Heart left ventricle (tissue), 13 donors: ENCODE measurements around the gene KIF26B.

Experiments
- CTCF ChIP-seq, 12 donors: fragments of 200-600 bp; sonication (generic) in 4 of 12; IDR thresholded peaks; one replicate each; pipeline versions ENCODE4 v1.5.0 to v1.8.0; 2018 to 2022; ENCODE audit warnings: antibody characterized with exemption in 12 of 12, mild to moderate bottlenecking in 5 of 12
- POLR2A ChIP-seq, 2 donors: fragments of 450-650 bp; IDR thresholded peaks; one replicate each; pipeline ENCODE4 v1.6.1; 2017; ENCODE audit warnings: antibody characterized with exemption in 2 of 2, mild to moderate bottlenecking in 2 of 2, moderate library complexity in 2 of 2
- donor health status: ischemic (EF 13 %, LVEDD 7.1; RV severe dilation, severe dysfunction).
- donor health status: DM: no; HTN: yes; CAD: no.
- donor health status: DM: no; HTN: no; CAD: no.
- donor health status: ischemic (EF 25% LVEDD 6.9; RV normal size, moderate dysfunction).
- donor health status: ischemic (EF 25% LVEDD 5.7; RV mildly dilated, moderate dysfunction).
- donor health status: ischemic (EF 35%, LVEDD 5.7; RV mildly dilated, moderate dysfunction).
- donor health status: nonischemic (EF 11% LVEDD 7.7; RV severe dilation, severe dysfunction).
- donor health status: DM: yes; HTN: yes; CAD: no.
- donor health status: PGD.
- donor health status: ischemic (EF 29% LVEDD 5.4; RV normal size, mild dysfunction).
- donor health status: nonischemic (EF 23%, LVEDD 6.1; RV moderate dilation, normal function).

GRCh38 chr1:245561665-245562234 lies 407.0 kb downstream of the KIF26B start:
- TF ChIP-seq CTCF (IDR thresholded peaks at IDR 0.05) (no peak), POLR2A (IDR thresholded peaks at IDR 0.05) (no peak)
